ENCODE measurements around the gene NCDN.

GRCh38 chr1:35556484-35557117, 998 bp upstream of the NCDN start:
- TF ChIP-seq CTCF (IDR thresholded peaks at IDR 0.05) (no peak), POLR2A (IDR thresholded peaks at IDR 0.05) (no peak)

Measured in testis (tissue), 2 donors.